Right lobe of liver (tissue), 6 donors: ENCODE measurements around the gene RUNX2. TPM values are rescaled to one million over a fixed set of nuclear protein-coding genes. Genes with fewer than 3 reads are reported as not detected.

Experiments used
- ATAC-seq, 4 donors: fragments of 200-7000 bp; cut with Tn5 transposase; one replicate each; pipeline ENCODE4 v1.9.1; 2020; ENCODE audit warnings: mild to moderate bottlenecking in 4 of 4, moderate library complexity in 4 of 4
- DNase-seq, 3 donors: peaks; one replicate each; pipeline ENCODE4 v3.0.0-alpha.2; 2020
- H3K27ac ChIP-seq, 3 donors: fragments of 200-600 bp; one replicate each; pipeline ENCODE4 v1.8.0; 2022
- H3K27me3 ChIP-seq, 2 donors: fragments of 200-600 bp; one replicate each; pipeline ENCODE4 v1.8.0; 2022
- H3K36me3 ChIP-seq, 4 donors: fragments of 200-600 bp; sonication (generic) in 1 of 4; one replicate each; pipeline versions ENCODE4 v1.5.1 to v1.8.0; 2017 to 2022; ENCODE audit warnings: control low read depth in 1 of 4
- H3K4me1 ChIP-seq, 4 donors: fragments of 200-600 bp; sonication (generic) in 1 of 4; one replicate each; pipeline versions ENCODE4 v1.5.1 to v1.8.0; 2017 to 2022; ENCODE audit warnings: control low read depth in 1 of 4
- H3K4me3 ChIP-seq, 3 donors: fragments of 200-600 bp; one replicate each; pipeline ENCODE4 v1.8.0; 2022
- H3K9me3 ChIP-seq, 4 donors: fragments of 200-600 bp; sonication (generic) in 1 of 4; one replicate each; pipeline versions ENCODE4 v1.5.1 to v1.8.0; 2017 to 2022; ENCODE audit warnings: control low read depth in 1 of 4
- POLR2A ChIP-seq: fragments of 450-650 bp; IDR thresholded peaks from one replicate; pipeline ENCODE4 v1.6.1; 2017; ENCODE audit warnings: antibody characterized with exemption, mild to moderate bottlenecking
- WGBS: methylation state at CpG from one replicate; pipeline ENCODE4 v1.1.6; 2018; ENCODE audit warnings: low coverage, low lambda C conversion rate; ENCODE audit not compliant: insufficient coverage; ENCODE audit errors: missing lambda C conversion rate; 5-methylcytosine and 5-hydroxymethylcytosine counted together
- intact Hi-C, 2 donors: fragments of 100-400 bp; cut with DNase I; formaldehyde crosslinking; loops; one replicate each; pipeline versions ENCODE4 v1.11.2 to v1.14.1; 2022
- total RNA-seq, 6 experiments: library from RNA; depleted of rRNA in 2 of 6; stranded (reverse); fragments of >200 nt in 2 of 6; fragmentation: NEBNext Ultra II Directional in 3 of 6; extraction: Animal tissue kit (Norgen Biotek cat#: 25700) in 3 of 6; gene quantifications; one replicate each; pipeline versions ENCODE4 v1.1.0 to v1.2.4, GENCODE V29; 2016 to 2023
- TF ChIP-seq, protein P1 (sequence below), 4 donors: fragments of 200-600 bp in 3 of 4; fragments of 450-650 bp in 1 of 4; IDR thresholded peaks; one replicate each; pipeline versions ENCODE4 v1.5.1 to v1.8.0; 2016 to 2022; ENCODE audit warnings: antibody characterized with exemption in 4 of 4, mild to moderate bottlenecking in 2 of 4
- donor health status: DM: no; HTN: yes; CAD: no.
- donor health status: DM: no; HTN: no; CAD: no.
- donor health status: DM: no; HTN: no; CAD: no.
- donor health status: DM: no; HTN: yes; CAD: no.
- donor health status: DM: no; HTN: yes; CAD: no.

Gene RUNX2
- total RNA-seq, 6 experiments from 2014 or later, result 0.15 to 0.80 (median 0.43) TPM

DNA sequence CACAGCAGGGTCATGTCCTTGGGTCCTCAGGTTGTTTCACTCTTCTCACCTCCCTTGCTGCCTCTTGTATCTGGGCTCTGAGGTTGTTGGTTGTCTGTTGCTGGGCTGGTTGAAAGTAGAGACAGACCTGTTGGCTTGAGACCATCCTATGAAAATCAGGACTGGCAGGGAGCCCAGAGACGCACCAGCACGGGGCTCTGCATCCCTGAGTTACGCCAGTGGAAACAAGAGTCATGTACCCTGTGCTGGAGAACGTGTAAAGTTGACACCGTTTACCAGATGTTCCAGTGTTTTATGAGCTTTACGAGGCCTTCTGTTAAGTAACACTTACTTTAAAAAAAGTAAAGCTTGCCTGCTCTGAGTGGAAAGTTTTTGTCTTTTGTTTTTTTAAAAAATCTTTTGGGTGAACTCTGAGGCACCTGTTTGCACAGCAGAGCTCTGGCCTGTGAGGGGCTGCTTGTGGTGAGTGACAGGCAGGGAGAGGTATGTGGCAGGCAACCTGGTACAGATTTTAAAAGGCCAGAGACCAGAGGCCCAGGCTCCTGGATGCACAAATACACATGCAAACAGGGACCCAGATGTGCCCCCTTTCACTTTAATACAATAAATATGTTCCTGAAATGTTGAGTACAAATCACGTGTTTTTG, 309.6 kb downstream of the RUNX2 start:
- intact Hi-C loops, result no loop called here
- Histone ChIP-seq H3K4me3 (no peak overlapping the region), H3K36me3 (no peaks in the 10 kb centered on the region), H3K27ac (no peak overlapping the region), H3K4me1 (no peaks in the 10 kb centered on the region), H3K27me3 (no peaks in the 10 kb centered on the region), H3K9me3 (no peaks in the 10 kb centered on the region)
- DNase-seq (no peak), ATAC-seq (no peak)
- 61% methylated on average over 6 of the region's 7 CpGs for WGBS
- TF ChIP-seq, protein P1, sequence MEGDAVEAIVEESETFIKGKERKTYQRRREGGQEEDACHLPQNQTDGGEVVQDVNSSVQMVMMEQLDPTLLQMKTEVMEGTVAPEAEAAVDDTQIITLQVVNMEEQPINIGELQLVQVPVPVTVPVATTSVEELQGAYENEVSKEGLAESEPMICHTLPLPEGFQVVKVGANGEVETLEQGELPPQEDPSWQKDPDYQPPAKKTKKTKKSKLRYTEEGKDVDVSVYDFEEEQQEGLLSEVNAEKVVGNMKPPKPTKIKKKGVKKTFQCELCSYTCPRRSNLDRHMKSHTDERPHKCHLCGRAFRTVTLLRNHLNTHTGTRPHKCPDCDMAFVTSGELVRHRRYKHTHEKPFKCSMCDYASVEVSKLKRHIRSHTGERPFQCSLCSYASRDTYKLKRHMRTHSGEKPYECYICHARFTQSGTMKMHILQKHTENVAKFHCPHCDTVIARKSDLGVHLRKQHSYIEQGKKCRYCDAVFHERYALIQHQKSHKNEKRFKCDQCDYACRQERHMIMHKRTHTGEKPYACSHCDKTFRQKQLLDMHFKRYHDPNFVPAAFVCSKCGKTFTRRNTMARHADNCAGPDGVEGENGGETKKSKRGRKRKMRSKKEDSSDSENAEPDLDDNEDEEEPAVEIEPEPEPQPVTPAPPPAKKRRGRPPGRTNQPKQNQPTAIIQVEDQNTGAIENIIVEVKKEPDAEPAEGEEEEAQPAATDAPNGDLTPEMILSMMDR (IDR thresholded peaks at IDR 0.05), result no peak
- TF ChIP-seq POLR2A, result no peak

DNA sequence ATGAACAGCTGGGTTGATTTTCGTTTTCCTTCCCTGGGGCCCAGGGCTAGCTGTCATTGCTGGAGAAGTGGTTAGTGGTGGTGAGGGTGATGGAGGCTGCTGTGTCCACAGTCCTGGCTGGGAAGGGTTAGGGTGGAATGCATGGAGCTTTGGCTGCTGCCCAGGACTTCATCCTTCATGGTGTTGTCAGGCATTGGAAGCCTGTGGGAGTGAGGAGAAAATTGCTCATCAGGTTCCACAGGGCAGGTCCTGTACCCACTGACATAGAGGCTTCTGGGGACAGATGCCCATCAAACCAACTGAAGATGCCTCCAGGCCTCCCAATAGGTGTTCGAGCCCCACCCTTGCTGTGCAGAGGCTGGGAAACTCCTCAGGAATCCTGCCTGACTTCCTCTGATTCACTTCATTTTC, 312.0 kb downstream of the RUNX2 start:
- H3K36me3 ChIP-seq, result no peaks in the 10 kb centered on the region
- WGBS, result no CpG with 5 or more reads among the region's 2 CpGs
- no peaks in the 10 kb centered on the region for H3K27me3 ChIP-seq
- H3K27ac ChIP-seq, result no peak overlapping the region
- no peak overlapping the region for H3K4me3 ChIP-seq
- no peaks in the 10 kb centered on the region for H3K4me1 ChIP-seq
- intact Hi-C loops, result no loop called here
- no peaks in the 10 kb centered on the region for H3K9me3 ChIP-seq
- DNase-seq (no peak), ATAC-seq (no peak)
- TF ChIP-seq POLR2A, result no peak
- TF ChIP-seq, protein P1 (IDR thresholded peaks at IDR 0.05), result no peak

DNA sequence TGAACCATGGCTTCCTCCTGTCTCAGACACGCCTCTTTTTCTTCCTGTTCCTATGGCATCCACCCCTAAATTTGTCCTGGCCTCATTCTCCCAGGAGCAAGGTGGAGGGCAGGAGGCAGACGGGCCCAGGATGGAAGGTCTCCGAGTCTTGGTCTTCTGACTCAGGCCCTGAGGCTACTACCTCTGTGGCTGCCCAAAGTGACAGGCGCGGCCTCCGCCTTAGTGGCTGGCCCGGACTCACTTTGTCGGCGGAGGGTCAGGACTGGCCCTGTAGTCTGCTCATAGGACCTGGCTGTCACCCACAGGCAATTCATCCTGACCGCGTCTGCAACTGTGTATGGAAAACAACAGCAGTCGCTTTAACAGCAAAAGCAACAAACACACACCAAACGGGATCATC, 312.7 kb downstream of the RUNX2 start:
- no peak for ATAC-seq
- no peaks in the 10 kb centered on the region for H3K4me1 ChIP-seq
- no peak overlapping the region for H3K27ac ChIP-seq
- no peak for DNase-seq
- WGBS, result 93% methylated on average over 3 of the region's 13 CpGs
- no peak for TF ChIP-seq POLR2A
- TF ChIP-seq, protein P1 (IDR thresholded peaks at IDR 0.05), result no peak
- no peaks in the 10 kb centered on the region for H3K36me3 ChIP-seq
- H3K4me3 ChIP-seq, result no peak overlapping the region
- intact Hi-C loops, result no loop called here
- no peaks in the 10 kb centered on the region for H3K9me3 ChIP-seq
- no peaks in the 10 kb centered on the region for H3K27me3 ChIP-seq

DNA sequence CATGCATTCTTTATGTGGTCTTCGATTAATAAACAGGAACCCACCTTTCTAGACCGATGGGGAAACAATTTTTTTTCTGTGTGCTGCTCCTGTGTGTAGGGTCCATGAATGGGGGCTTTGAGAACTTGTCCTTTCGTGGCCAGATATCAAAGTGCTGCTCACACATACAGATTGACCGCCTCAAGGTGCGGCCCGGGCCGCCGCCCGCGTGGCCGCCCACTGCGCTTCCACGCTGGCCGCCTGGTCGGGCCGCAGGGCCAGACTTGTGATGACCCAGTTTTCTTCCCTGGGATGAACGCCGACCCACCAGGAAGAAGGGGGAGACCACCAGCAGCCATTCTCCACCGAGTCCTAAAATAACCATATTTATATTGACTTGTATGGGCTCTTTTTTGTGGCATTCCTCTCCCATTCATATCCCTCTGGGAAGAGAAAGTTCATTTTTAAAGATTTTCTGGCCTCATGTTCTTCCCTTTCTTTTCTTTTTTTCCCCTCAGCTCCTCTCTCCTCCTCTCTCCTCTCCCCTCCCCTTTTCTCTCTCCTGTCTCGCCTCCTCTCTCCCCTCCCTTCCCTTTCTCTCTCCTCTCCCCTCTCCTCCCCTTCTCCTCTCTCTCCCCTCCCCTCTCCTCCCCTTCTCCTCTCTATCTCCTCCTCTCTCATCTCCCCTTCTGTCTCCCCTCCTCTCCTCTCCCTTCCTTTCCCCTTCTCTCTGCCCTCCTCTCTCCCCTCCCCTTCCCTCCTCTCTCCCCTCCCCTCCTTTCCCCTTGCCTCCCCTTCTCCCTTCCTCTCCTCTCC, 314.4 kb downstream of the RUNX2 start:
- H3K4me3 ChIP-seq, result no peak overlapping the region
- H3K36me3 ChIP-seq, result no peaks in the 10 kb centered on the region
- H3K27ac ChIP-seq, result no peak overlapping the region
- no peaks in the 10 kb centered on the region for H3K27me3 ChIP-seq
- no peak for ATAC-seq
- intact Hi-C loops, result no loop called here
- no peaks in the 10 kb centered on the region for H3K4me1 ChIP-seq
- 81% methylated on average over 14 of the region's 20 CpGs for WGBS
- DNase-seq, result no peak
- no peaks in the 10 kb centered on the region for H3K9me3 ChIP-seq
- TF ChIP-seq, protein P1 (IDR thresholded peaks at IDR 0.05), result no peak
- TF ChIP-seq POLR2A, result no peak
